CD4-positive, alpha-beta T cell treated with Interleukin-4 for 1 hour (primary cell): ENCODE measurements around the gene ESRRB.

Source experiments
- DNase-seq, 2 donors: peaks; one replicate each; pipeline ENCODE4 v3.0.0-alpha.2; 2020 to 2022

The ESRRB gene

GRCh38 chr14:76550534-76550933 is 174.6 kb downstream of the ESRRB start:
- DNase-seq = no peak

GRCh38 chr14:76551116-76551515 is 175.2 kb downstream of the ESRRB start:
- no peak for DNase-seq
